Breast epithelium (tissue), 3 donors: ENCODE results near the gene ADCY1.

Experiments
- POLR2A ChIP-seq: fragments of 450-650 bp; IDR thresholded peaks from one replicate; pipeline ENCODE4 v1.6.1; 2016; ENCODE audit warnings: antibody characterized with exemption, mild to moderate bottlenecking, moderate library complexity
- POLR2AphosphoS5 ChIP-seq, 3 donors: sonication (generic); formaldehyde crosslinking; IDR thresholded peaks; one replicate each; pipeline ENCODE4 v1.6.1; 2017; ENCODE audit warnings: antibody characterized with exemption in 3 of 3
- TF ChIP-seq, protein P1 (sequence below), 3 donors: fragments of 450-650 bp; IDR thresholded peaks; one replicate each; pipeline ENCODE4 v1.5.1; 2016 to 2017; ENCODE audit warnings: antibody characterized with exemption in 3 of 3, mild to moderate bottlenecking in 3 of 3, moderate library complexity in 3 of 3

DNA sequence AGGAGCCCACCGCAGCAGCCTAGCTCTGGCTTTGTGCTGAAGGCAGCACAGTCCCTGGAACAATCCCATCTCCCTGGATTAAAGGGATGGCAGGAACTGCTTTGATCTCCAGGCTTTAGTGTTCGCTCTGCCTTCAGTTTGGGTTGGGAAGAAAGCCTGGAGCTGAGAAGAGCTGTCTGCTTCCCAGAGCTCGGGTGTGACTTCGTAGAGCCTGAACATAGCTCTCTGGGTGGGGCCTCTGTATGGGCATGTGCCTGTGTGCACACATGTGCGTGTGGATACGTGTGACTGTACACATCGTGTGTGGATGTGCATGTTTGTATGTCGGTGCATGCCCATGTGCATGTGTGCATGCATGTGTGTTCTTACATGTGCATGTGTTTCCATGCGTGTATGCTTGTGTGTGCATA is 8.7 kb downstream of the ADCY1 start:
- TF ChIP-seq, protein P1, sequence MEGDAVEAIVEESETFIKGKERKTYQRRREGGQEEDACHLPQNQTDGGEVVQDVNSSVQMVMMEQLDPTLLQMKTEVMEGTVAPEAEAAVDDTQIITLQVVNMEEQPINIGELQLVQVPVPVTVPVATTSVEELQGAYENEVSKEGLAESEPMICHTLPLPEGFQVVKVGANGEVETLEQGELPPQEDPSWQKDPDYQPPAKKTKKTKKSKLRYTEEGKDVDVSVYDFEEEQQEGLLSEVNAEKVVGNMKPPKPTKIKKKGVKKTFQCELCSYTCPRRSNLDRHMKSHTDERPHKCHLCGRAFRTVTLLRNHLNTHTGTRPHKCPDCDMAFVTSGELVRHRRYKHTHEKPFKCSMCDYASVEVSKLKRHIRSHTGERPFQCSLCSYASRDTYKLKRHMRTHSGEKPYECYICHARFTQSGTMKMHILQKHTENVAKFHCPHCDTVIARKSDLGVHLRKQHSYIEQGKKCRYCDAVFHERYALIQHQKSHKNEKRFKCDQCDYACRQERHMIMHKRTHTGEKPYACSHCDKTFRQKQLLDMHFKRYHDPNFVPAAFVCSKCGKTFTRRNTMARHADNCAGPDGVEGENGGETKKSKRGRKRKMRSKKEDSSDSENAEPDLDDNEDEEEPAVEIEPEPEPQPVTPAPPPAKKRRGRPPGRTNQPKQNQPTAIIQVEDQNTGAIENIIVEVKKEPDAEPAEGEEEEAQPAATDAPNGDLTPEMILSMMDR (IDR thresholded peaks at IDR 0.05) = no peak
- no peak for TF ChIP-seq POLR2AphosphoS5 (IDR thresholded peaks at IDR 0.05)
- TF ChIP-seq POLR2A = no peak
